Hippocampal formation (tissue), 2 donors: ENCODE results near the gene VAX1.
"Not testable (repeated sequence)": the region's sequence is repeated elsewhere in the genome, so short reads cannot be mapped to it uniquely, and the experiment has no call there.

ENCODE experiments used
- DNase-seq, 2 donors: peaks; one replicate each; lab custom pipeline; 2025; lab: John Stamatoyannopoulos, UW

Gene VAX1

GRCh38 chr10:117134306-117135025 lies 3.6 kb downstream of the VAX1 start:
- no peak for DNase-seq

GRCh38 chr10:117134056-117134305 lies 4.1 kb downstream of the VAX1 start:
- peak in 1 of 2 donors; percentile 18 for DNase-seq

- DNase-seq, result no peak
Measured at GRCh38 chr10:117133273-117134055, 4.6 kb downstream of the VAX1 start.

GRCh38 chr10:117132751-117133231 lies 5.3 kb downstream of the VAX1 start:
- DNase-seq, result no peak

GRCh38 chr10:117131376-117132327 lies 6.4 kb downstream of the VAX1 start:
- no peak for DNase-seq

GRCh38 chr10:117130862-117131375 lies 7.2 kb downstream of the VAX1 start:
- DNase-seq, result no peak

GRCh38 chr10:117130346-117130745 lies 7.7 kb downstream of the VAX1 start:
- no peak for DNase-seq

GRCh38 chr10:117126645-117127044 lies 11.4 kb downstream of the VAX1 start:
- not testable (repeated sequence) for DNase-seq

GRCh38 chr10:117126034-117126433 lies 12.0 kb downstream of the VAX1 start:
- no peak for DNase-seq

GRCh38 chr10:117112220-117112619 lies 25.9 kb downstream of the VAX1 start:
- no peak for DNase-seq

- DNase-seq, result no peak
Measured at GRCh38 chr10:117107238-117107637, 30.8 kb downstream of the VAX1 start.

GRCh38 chr10:117096599-117097201 lies 41.4 kb downstream of the VAX1 start:
- DNase-seq, result peak; percentile 16 to 67

- DNase-seq, result peak; percentile 33 to 83
Measured at GRCh38 chr10:117094856-117095255, 43.2 kb downstream of the VAX1 start.

- peak in 1 of 2 donors; percentile 26 for DNase-seq
Measured at GRCh38 chr10:117092386-117092785, 45.7 kb downstream of the VAX1 start.

GRCh38 chr10:117090834-117091233 lies 47.2 kb downstream of the VAX1 start:
- DNase-seq, result no peak

GRCh38 chr10:117087521-117087920 lies 50.5 kb downstream of the VAX1 start:
- DNase-seq, result no peak

GRCh38 chr10:117086546-117086945 lies 51.5 kb downstream of the VAX1 start:
- no peak for DNase-seq

- DNase-seq, result not testable (repeated sequence)
Measured at GRCh38 chr10:117084421-117085246, 53.4 kb downstream of the VAX1 start.
